H1 (cell line): ENCODE results near the gene GGCX. TPM values are rescaled to one million over a fixed set of nuclear protein-coding genes. Genes with fewer than 3 reads are reported as not detected.

Experiments
- CTCF ChIA-PET: fragments of 300-600 bp; sonication (Branson Sonifier 250); formaldehyde crosslinking; loops from one replicate; lab custom pipeline; 2021; ENCODE audit not compliant: partially characterized antibody; lab: Charles Lee
- POLR2A ChIA-PET: fragments of 300-600 bp; sonication (Branson Sonifier 250); formaldehyde crosslinking; loops from one replicate; lab custom pipeline; 2021; ENCODE audit warnings: inconsistent platforms; ENCODE audit not compliant: partially characterized antibody; lab: Charles Lee
- DNase-seq, 2 experiments: peaks; one replicate each; pipeline versions ENCODE4 v3.0.0 to v3.0.0-alpha.2; 2010 to 2022; ENCODE audit warnings: low spot score in 2 of 2, low read depth in 1 of 2, mixed read lengths in 1 of 2
- FAIRE-seq: peaks from 2 replicates; lab custom pipeline; 2011; peaks lifted over from hg19 to GRCh38; lab: Jason Lieb, UNC
- H2AFZ ChIP-seq: 2 replicates; pipeline ENCODE4 v1.8.1; 2012; ENCODE audit warnings: low read length, inconsistent platforms
- H2AK5ac ChIP-seq: 2 replicates; pipeline ENCODE4 v1.6.1; 2013; ENCODE audit warnings: low read depth, low read length
- H2BK120ac ChIP-seq: replicated peaks from 2 replicates; pipeline ENCODE3; 2013; ENCODE audit warnings: low read depth, low read length, inconsistent platforms
- H2BK12ac ChIP-seq: 2 replicates; pipeline ENCODE4 v1.6.1; 2013; ENCODE audit warnings: low read depth, low read length
- H2BK15ac ChIP-seq: 2 replicates; pipeline ENCODE4 v1.6.1; 2013; ENCODE audit warnings: low read length
- H2BK20ac ChIP-seq: 2 replicates; pipeline ENCODE4 v1.6.1; 2013; ENCODE audit warnings: low read length
- H2BK5ac ChIP-seq: 2 replicates; pipeline ENCODE4 v1.6.1; 2013; ENCODE audit warnings: low read depth, low read length
- H3K14ac ChIP-seq: 2 replicates; pipeline ENCODE4 v1.6.1; 2013; ENCODE audit warnings: inconsistent platforms; ENCODE audit not compliant: insufficient read length
- H3K18ac ChIP-seq: 2 replicates; pipeline ENCODE4 v1.6.1; 2013; ENCODE audit warnings: low read length; ENCODE audit errors: extremely low read depth
- H3K23ac ChIP-seq: 2 replicates; pipeline ENCODE4 v1.6.1; 2013; ENCODE audit warnings: inconsistent platforms; ENCODE audit not compliant: insufficient read length
- H3K23me2 ChIP-seq: 2 replicates; pipeline ENCODE4 v1.6.1; 2013; ENCODE audit warnings: low read depth, low read length
- H3K27ac ChIP-seq: 2 replicates; pipeline ENCODE4 v1.6.1; 2011; ENCODE audit warnings: low read depth, low read length, inconsistent platforms
- H3K27me3 ChIP-seq, 4 experiments: replicated peaks in 1 of 4; 1 replicate in 1 of 4; 2 replicates in 3 of 4; pipeline versions ENCODE4 v1.6.1 to v1.8.1; 2011 to 2013; ENCODE audit warnings: low read length in 3 of 4, mild to moderate bottlenecking in 3 of 4, inconsistent platforms in 2 of 4, mixed read lengths in 2 of 4, moderate library complexity in 1 of 4; ENCODE audit not compliant: control insufficient read depth in 3 of 4, insufficient read depth in 3 of 4; ENCODE audit errors: extremely low read depth in 1 of 4
- H3K36me3 ChIP-seq, 4 experiments: 2 replicates each; pipeline versions ENCODE4 v1.6.1 to v1.8.1; 2011 to 2013; ENCODE audit warnings: mild to moderate bottlenecking in 4 of 4, low read length in 3 of 4, moderate library complexity in 2 of 4, control low read depth in 1 of 4, inconsistent platforms in 1 of 4; ENCODE audit not compliant: insufficient read depth in 4 of 4, control insufficient read depth in 2 of 4
- H3K4ac ChIP-seq: replicated peaks from 2 replicates; pipeline ENCODE3; 2013; ENCODE audit warnings: low read length, low read depth, mixed read lengths, inconsistent platforms; ENCODE audit not compliant: insufficient read length
- H3K4me1 ChIP-seq, 4 experiments: replicated peaks in 1 of 4; 1 replicate in 1 of 4; 2 replicates in 3 of 4; pipeline versions ENCODE4 v1.6.1 to v1.8.1; 2011 to 2013; ENCODE audit warnings: low read length in 3 of 4, inconsistent platforms in 2 of 4, mixed read lengths in 1 of 4; ENCODE audit not compliant: insufficient read depth in 4 of 4, control insufficient read depth in 3 of 4
- H3K4me2 ChIP-seq, 2 experiments: 2 replicates each; pipeline versions ENCODE4 v1.6.1 to v1.8.1; 2011 to 2013; ENCODE audit warnings: low read depth in 2 of 2, low read length in 2 of 2, control low read depth in 1 of 2, inconsistent platforms in 1 of 2, mild to moderate bottlenecking in 1 of 2; ENCODE audit not compliant: insufficient read depth in 1 of 2
- H3K4me3 ChIP-seq, 4 experiments: fragments of 200-600, 300-600 bp in 1 of 4; sonication (generic), shearing (Covaris generic), sonication (Bioruptor Twin) in 1 of 4; 2 replicates each; pipeline versions ENCODE4 v1.5.1 to v1.8.1; 2011 to 2016; ENCODE audit warnings: low read length in 4 of 4, low read depth in 3 of 4, control low read depth in 2 of 4, inconsistent platforms in 2 of 4, mild to moderate bottlenecking in 2 of 4, mixed read lengths in 1 of 4, moderate library complexity in 1 of 4; ENCODE audit not compliant: insufficient read depth in 2 of 4; ENCODE audit errors: extremely low read depth in 1 of 4
- H3K56ac ChIP-seq: replicated peaks from 2 replicates; pipeline ENCODE3; 2013; ENCODE audit warnings: low read depth, mild to moderate bottlenecking, mixed read lengths, low read length, inconsistent platforms; ENCODE audit not compliant: insufficient read length
- H3K79me1 ChIP-seq: 2 replicates; pipeline ENCODE4 v1.6.1; 2013; ENCODE audit warnings: low read depth, low read length, control low read depth
- H3K79me2 ChIP-seq, 2 experiments: 2 replicates each; pipeline versions ENCODE4 v1.6.1 to v1.8.1; 2012 to 2013; ENCODE audit warnings: low read length in 2 of 2, mild to moderate bottlenecking in 2 of 2, inconsistent platforms in 1 of 2; ENCODE audit not compliant: insufficient read depth in 2 of 2, control insufficient read depth in 1 of 2
- H3K9ac ChIP-seq, 4 experiments: replicated peaks in 1 of 4; 1 replicate in 1 of 4; 2 replicates in 3 of 4; pipeline versions ENCODE4 v1.6.1 to v1.8.1; 2011 to 2013; ENCODE audit warnings: low read depth in 3 of 4, low read length in 3 of 4, control low read depth in 2 of 4, mild to moderate bottlenecking in 2 of 4, moderate library complexity in 2 of 4, inconsistent platforms in 1 of 4; ENCODE audit errors: extremely low read depth in 1 of 4
- H3K9me3 ChIP-seq, 2 experiments: 2 replicates each; pipeline versions ENCODE4 v1.6.1 to v1.8.1; 2012 to 2013; ENCODE audit warnings: mild to moderate bottlenecking in 2 of 2, moderate library complexity in 2 of 2, control low read depth in 1 of 2, inconsistent platforms in 1 of 2, low read depth in 1 of 2, low read length in 1 of 2, mixed read lengths in 1 of 2; ENCODE audit not compliant: insufficient read depth in 2 of 2
- H4K20me1 ChIP-seq, 2 experiments: replicated peaks in 1 of 2; 2 replicates each; pipeline versions ENCODE3 to v1.8.1; 2011 to 2013; ENCODE audit warnings: inconsistent platforms in 2 of 2, low read length in 2 of 2, mild to moderate bottlenecking in 1 of 2; ENCODE audit not compliant: insufficient read depth in 2 of 2, control insufficient read depth in 1 of 2
- H4K5ac ChIP-seq: 2 replicates; pipeline ENCODE4 v1.6.1; 2013; ENCODE audit warnings: low read length, low read depth, mixed read lengths, inconsistent platforms; ENCODE audit not compliant: insufficient read length
- H4K8ac ChIP-seq: 2 replicates; pipeline ENCODE4 v1.8.0; 2013; ENCODE audit warnings: mild to moderate bottlenecking, moderate library complexity, low read length, inconsistent platforms; ENCODE audit not compliant: insufficient read depth; ENCODE audit errors: extremely low read depth
- H4K91ac ChIP-seq: replicated peaks from 2 replicates; pipeline ENCODE3; 2013; ENCODE audit warnings: low read length, mixed read lengths, inconsistent platforms; ENCODE audit not compliant: insufficient read length
- ASH2L ChIP-seq: fragments of 200-600, 300-600 bp; sonication (generic); IDR thresholded peaks from one replicate; pipeline ENCODE4 v1.7.1; 2017; ENCODE audit warnings: low read length
- CBX5 ChIP-seq: fragments of 300-800, 300-1000 bp; sonication (generic); IDR thresholded peaks from 2 replicates; pipeline ENCODE4 v1.7.1; 2016; ENCODE audit warnings: antibody characterized with exemption, low read length, low read depth
- CBX8 ChIP-seq: fragments of 300-800, 300-1000 bp; sonication (generic); IDR thresholded peaks from 2 replicates; pipeline ENCODE4 v1.7.1; 2016; ENCODE audit warnings: low read depth, low read length, borderline replicate concordance
- CHD1 ChIP-seq: IDR thresholded peaks from 2 replicates; pipeline ENCODE4 v1.6.1; 2012; ENCODE audit warnings: low read depth, low read length, improper control_type of control experiment
- CHD2 ChIP-seq: IDR thresholded peaks from 2 replicates; pipeline ENCODE4 v1.6.1; 2012; ENCODE audit warnings: low read length, improper control_type of control experiment
- CTBP2 ChIP-seq: IDR thresholded peaks from 2 replicates; pipeline ENCODE4 v1.7.0; 2011; ENCODE audit warnings: borderline replicate concordance, mild to moderate bottlenecking, moderate library complexity, mixed read lengths, low read length; ENCODE audit not compliant: insufficient read depth, insufficient read length
- EGR1 ChIP-seq: IDR thresholded peaks from 2 replicates; pipeline ENCODE4 v1.6.1; 2011; ENCODE audit warnings: low read depth, low read length, borderline replicate concordance
- EZH2 ChIP-seq: fragments of 200-600 bp; sonication (generic); IDR thresholded peaks from 2 replicates; pipeline ENCODE4 v1.7.1; 2012; ENCODE audit warnings: low read depth, mild to moderate bottlenecking, moderate library complexity, low read length, inconsistent platforms; ENCODE audit not compliant: severe bottlenecking
- POU5F1 ChIP-seq: IDR thresholded peaks from 2 replicates; pipeline ENCODE4 v1.6.1; 2011; ENCODE audit warnings: low read depth, mild to moderate bottlenecking, low read length, moderate library complexity
- RFX5 ChIP-seq: IDR thresholded peaks from 2 replicates; pipeline ENCODE4 v1.6.1; 2011; ENCODE audit warnings: low read depth, low read length, improper control_type of control experiment, borderline replicate concordance
- SAP30 ChIP-seq: fragments of 300-600 bp; sonication (generic); IDR thresholded peaks from 2 replicates; pipeline ENCODE4 v1.7.1; 2012; ENCODE audit warnings: low read length, moderate library complexity, mild to moderate bottlenecking, inconsistent platforms; ENCODE audit not compliant: insufficient read depth, insufficient replicate concordance
- SIN3A ChIP-seq, 2 experiments: IDR thresholded peaks in 1 of 2; conservative IDR thresholded peaks in 1 of 2; 2 replicates each; pipeline ENCODE4 v1.6.1; 2011 to 2012; ENCODE audit warnings: low read length in 2 of 2, improper control_type of control experiment in 1 of 2, low read depth in 1 of 2, mild to moderate bottlenecking in 1 of 2
- YY1 ChIP-seq: IDR thresholded peaks from 2 replicates; pipeline ENCODE4 v1.6.1; 2011; ENCODE audit warnings: low read depth, mild to moderate bottlenecking, low read length
- WGBS, 2 experiments: shearing (Covaris generic) in 1 of 2; methylation state at CpG; one replicate each; pipeline versions ENCODE4 v1.1.6 to v1.1.7; 2013 to 2015; ENCODE audit warnings: low lambda C conversion rate in 2 of 2, mixed read lengths in 2 of 2, inconsistent platforms in 1 of 2, low coverage in 1 of 2, missing lambda C conversion rate in 1 of 2; ENCODE audit not compliant: insufficient replicate concordance in 2 of 2, insufficient coverage in 1 of 2, insufficient read length in 1 of 2; ENCODE audit errors: extremely low coverage in 1 of 2, missing lambda C conversion rate in 1 of 2; 5-methylcytosine and 5-hydroxymethylcytosine counted together
- polyA plus RNA-seq, 7 experiments: library from polyadenylated mRNA; depleted of rRNA in 3 of 7; stranded (reverse) in 5 of 7; unstranded in 2 of 7; fragments of >200 nt in 5 of 7; fragments of 200-250 nt in 2 of 7; gene quantifications; 1 replicate in 5 of 7; 2 replicates in 1 of 7; 4 replicates in 1 of 7; pipeline versions ENCODE4 v1.2.1 to v1.2.3, GENCODE V29; 2011 to 2013; ENCODE audit warnings: missing spikeins in 2 of 7, mixed read lengths in 2 of 7
- total RNA-seq: library from RNA; stranded (reverse); fragmentation: NEBNext Ultra II Directional; extraction: Animal tissue kit (Norgen Biotek cat#: 25700); gene quantifications from 2 replicates; pipeline ENCODE4 v1.2.1, GENCODE V29; 2021

Gene GGCX
- total and polyA plus RNA-seq, 2 of the 8 experiments (the other 6 are each of a cell fraction or from before 2014, with no cell fraction given): 29.4 to 33.8 TPM

GRCh38 chr2:85593023-85593422 lies 31.7 kb upstream of the GGCX start:
- FAIRE-seq: no peak
- 70% methylated on average over 3 of the region's 3 CpGs; no CpG with 5 or more reads in 1 of the 2 experiments for WGBS, 2 experiments
- H3K18ac ChIP-seq: no peak overlapping the region
- no peak overlapping the region; a peak in 1 of 7 replicates for H3K9ac ChIP-seq
- H3K27ac ChIP-seq: no peak overlapping the region
- no peak overlapping the region for H2BK20ac ChIP-seq
- ChIA-PET POLR2A (interaction anchor here (0.7 to 3.5 kb wide), 9 partner anchors 8 to 53 kb away, joined by 3 to 28 read pairs (median 4); partner anchors contain the start of genes TMEM150A, USP39, VAMP5 and VAMP8), CTCF (interaction anchor here (1.0 to 2.0 kb wide), 2 partner anchors 13 to 42 kb away, joined by 3 to 5 read pairs; no protein-coding TSS in a partner anchor)
- H2AFZ ChIP-seq: no peak overlapping the region
- no peak overlapping the region for H3K4me2 ChIP-seq
- 0 out of 2 replicates have a peak, but pooled peaks cover 2% of the 10 kb centered on the region for H3K79me1 ChIP-seq
- peaks cover 4 to 11% (median 7%) of the 10 kb centered on the region in 4 experiments; a peak in 4 of 8 replicates for H3K36me3 ChIP-seq
- H3K79me2 ChIP-seq: peaks cover 0 to 18% of the 10 kb centered on the region in 2 experiments; a peak in 3 of 4 replicates
- H3K23ac ChIP-seq: no peak overlapping the region
- no peak overlapping the region for H2BK120ac ChIP-seq
- H3K27me3 ChIP-seq: peaks cover 0 to 3% (median 0%) of the 10 kb centered on the region in 4 experiments; a peak in 2 of 7 replicates
- no peak overlapping the region for H2AK5ac ChIP-seq
- H3K14ac ChIP-seq: no peak overlapping the region
- no peak overlapping the region for H2BK15ac ChIP-seq
- peaks cover 13% of the 10 kb centered on the region for H3K23me2 ChIP-seq
- peaks cover 0 to 11% (median 3%) of the 10 kb centered on the region in 4 experiments; a peak in 4 of 7 replicates for H3K4me1 ChIP-seq
- H3K4me3 ChIP-seq: no peak overlapping the region
- H3K4ac ChIP-seq: no peak overlapping the region
- DNase-seq: no peak
- H2BK12ac ChIP-seq: no peak overlapping the region
- no peak overlapping the region for H4K91ac ChIP-seq
- no peak overlapping the region for H4K5ac ChIP-seq
- H3K9me3 ChIP-seq: no peaks in the 10 kb centered on the region
- no peak overlapping the region for H4K8ac ChIP-seq
- H4K20me1 ChIP-seq: peaks cover 2% of the 10 kb centered on the region in 2 experiments
- no peak overlapping the region for H2BK5ac ChIP-seq
- no peak overlapping the region for H3K56ac ChIP-seq
- no peak for TF ChIP-seq ASH2L
- TF ChIP-seq EZH2: no peak
- no peak for TF ChIP-seq YY1
- TF ChIP-seq CHD1: no peak
- TF ChIP-seq RFX5: no peak
- no peak for TF ChIP-seq CBX5
- TF ChIP-seq POU5F1: no peak
- no peak for TF ChIP-seq SIN3A (conservative IDR thresholded peaks at IDR 0.05 in 1 of 2, IDR thresholded peaks at IDR 0.05 in 1 of 2; ENCODE audit: low read depth in 1 of 2, low read length in 2 of 2)
- TF ChIP-seq CHD2: no peak
- TF ChIP-seq CTBP2: no peak
- TF ChIP-seq EGR1: no peak
- no peak for TF ChIP-seq CBX8
- no peak for TF ChIP-seq SAP30
